Skin of body (tissue), 2 donors: Measurements from ENCODE around the gene MYRIP. TPM values are rescaled to one million over a fixed set of nuclear protein-coding genes. Genes with fewer than 3 reads are reported as not detected.
"Not testable (repeated sequence)": the region's sequence is repeated elsewhere in the genome, so short reads cannot be mapped to it uniquely, and the experiment has no call there.

ENCODE experiments used
- DNase-seq: peaks from one replicate; lab custom pipeline; 2025; lab: John Stamatoyannopoulos, UW
- total RNA-seq: library from RNA; depleted of rRNA; stranded (reverse); fragments of >200 nt; gene quantifications from one replicate; pipeline ENCODE4 v1.2.3, GENCODE V29; 2014

Gene MYRIP
- total RNA-seq, 1 donor from 2014 or later: 0.99 TPM

GRCh38 chr3:39806820-39807219, 2.6 kb upstream of the MYRIP start:
- no peak for DNase-seq

- DNase-seq: no peak
Observed at GRCh38 chr3:39808467-39809180, 785 bp upstream of the MYRIP start.

- DNase-seq: no peak
Observed at GRCh38 chr3:39809995-39810595, 686 bp downstream of the MYRIP start.

DNA sequence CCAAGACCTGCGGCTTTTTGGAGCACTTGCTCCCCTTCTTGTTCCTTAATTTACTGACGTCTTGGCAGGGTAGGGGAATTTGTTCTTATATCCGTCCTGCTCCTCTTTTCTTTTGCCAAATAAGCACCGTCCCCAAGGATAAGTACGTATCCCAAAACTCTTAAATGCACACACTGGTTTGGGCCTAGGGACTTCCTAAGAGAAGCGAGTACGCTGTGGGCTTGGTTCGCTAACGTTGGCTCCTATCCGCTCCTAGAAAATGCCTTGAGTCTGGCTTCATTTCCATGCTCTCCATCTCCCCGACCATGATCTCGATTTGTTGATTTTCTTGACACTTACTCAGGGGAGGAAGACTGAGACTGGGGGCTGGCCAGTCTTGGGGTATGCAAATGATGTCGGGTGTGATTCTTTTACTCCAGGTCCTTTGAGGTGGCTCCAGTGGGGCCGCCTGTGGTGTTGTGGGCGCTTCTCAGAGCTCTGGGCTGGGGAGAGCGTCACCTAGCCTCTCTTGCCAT, 1.3 kb downstream of the MYRIP start:
- DNase-seq: no peak

- DNase-seq: no peak
Observed at GRCh38 chr3:39811561-39811960, 2.2 kb downstream of the MYRIP start.

DNA sequence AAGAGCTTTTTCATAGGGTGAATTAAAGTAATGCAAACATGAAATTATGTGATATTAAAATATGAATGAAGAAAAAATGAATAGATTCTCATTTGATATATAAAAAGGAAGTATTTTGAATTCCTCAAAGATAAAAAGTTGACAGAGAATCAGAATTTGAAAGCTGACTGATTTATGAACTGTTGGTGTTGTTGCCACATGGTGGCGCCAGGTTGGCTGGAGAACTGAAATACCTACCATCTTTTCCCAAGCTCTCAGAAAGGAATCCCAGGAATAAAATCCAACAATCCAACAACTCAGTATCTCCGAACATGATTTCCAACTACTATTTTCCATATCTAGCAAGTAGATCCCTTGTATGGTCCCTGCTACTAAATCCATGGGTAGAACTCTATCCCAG, 3.1 kb downstream of the MYRIP start:
- DNase-seq: no peak

- no peak for DNase-seq
Observed at GRCh38 chr3:39814007-39814406, 4.6 kb downstream of the MYRIP start.

DNA sequence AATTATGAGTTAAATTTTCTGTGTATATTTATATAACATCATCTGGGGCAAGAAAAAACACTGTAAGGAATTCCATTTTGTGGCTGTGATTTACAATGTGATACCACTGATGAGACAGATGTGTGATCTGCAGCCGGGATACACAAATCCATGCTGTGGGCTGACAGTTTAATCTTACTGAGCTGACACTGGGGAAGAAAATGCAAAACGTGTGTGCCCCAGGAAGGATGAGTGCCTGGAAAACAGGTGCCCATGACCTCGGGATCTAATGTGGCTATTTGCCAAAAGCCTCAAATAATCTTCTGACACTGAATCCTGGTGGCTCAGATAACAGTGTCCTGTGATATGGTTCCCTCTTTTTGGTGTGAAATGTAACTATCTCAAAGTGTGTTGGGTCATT, 10.5 kb downstream of the MYRIP start:
- no peak for DNase-seq

DNA sequence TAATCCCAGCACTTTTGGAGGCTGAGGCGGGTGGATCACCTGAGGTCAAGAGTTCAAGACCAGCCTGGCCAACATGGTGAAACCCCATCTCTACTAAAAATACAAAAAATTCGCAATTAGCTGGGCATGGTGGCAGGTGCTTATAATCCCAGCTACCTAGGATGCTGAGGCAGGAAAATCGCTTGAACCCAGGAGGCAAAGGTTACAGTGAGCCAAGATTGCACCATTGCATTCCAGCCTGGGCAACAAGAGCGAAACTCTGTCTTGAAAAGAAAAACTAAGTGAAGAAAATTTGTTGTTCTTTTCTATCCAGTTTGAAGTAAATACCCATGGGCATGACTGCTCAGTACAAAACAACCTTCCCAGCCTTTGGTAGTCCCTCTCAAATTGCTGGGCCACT, 24.4 kb downstream of the MYRIP start:
- not testable (repeated sequence) for DNase-seq

DNA sequence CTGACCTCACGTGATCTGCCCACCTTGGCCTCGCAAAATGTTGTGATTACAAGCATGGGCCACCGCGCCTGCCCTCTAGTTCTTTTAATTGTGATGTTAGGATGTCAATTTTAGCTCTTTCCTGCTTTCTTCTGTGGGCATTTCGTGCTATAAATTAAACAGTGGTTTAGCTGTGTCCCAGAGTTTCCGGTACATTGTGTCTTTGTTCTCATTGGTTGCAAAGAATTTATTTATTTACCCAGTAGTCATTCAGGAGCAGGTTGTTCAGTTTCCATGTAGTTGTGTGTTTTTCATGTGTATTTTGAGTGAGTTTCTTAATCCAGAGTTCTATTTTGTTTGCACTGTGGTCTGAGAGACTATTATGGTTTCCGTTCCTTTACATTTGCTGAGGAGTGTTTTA, 30.1 kb downstream of the MYRIP start:
- DNase-seq: no peak

DNA sequence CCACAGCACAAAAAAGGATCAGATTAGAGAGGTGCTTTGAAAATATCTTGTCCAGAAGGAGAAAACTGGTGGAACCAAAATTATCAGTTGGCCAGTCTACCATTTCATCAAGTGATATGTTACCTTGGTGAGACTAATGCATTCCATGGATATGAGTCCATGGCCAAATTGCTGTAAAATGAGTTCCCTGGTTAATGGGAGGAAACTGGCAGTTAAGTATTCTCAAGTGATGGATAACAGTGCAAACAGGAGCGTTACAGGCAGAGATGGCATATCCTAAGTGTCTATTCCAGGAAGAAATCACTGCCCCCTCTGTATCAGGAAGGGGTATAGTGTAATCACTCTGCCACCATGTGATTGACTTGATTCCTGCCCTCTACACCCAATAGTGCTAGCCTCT, 34.0 kb downstream of the MYRIP start:
- DNase-seq: no peak

- no peak for DNase-seq
Observed at GRCh38 chr3:39848365-39848764, 39.0 kb downstream of the MYRIP start.

DNA sequence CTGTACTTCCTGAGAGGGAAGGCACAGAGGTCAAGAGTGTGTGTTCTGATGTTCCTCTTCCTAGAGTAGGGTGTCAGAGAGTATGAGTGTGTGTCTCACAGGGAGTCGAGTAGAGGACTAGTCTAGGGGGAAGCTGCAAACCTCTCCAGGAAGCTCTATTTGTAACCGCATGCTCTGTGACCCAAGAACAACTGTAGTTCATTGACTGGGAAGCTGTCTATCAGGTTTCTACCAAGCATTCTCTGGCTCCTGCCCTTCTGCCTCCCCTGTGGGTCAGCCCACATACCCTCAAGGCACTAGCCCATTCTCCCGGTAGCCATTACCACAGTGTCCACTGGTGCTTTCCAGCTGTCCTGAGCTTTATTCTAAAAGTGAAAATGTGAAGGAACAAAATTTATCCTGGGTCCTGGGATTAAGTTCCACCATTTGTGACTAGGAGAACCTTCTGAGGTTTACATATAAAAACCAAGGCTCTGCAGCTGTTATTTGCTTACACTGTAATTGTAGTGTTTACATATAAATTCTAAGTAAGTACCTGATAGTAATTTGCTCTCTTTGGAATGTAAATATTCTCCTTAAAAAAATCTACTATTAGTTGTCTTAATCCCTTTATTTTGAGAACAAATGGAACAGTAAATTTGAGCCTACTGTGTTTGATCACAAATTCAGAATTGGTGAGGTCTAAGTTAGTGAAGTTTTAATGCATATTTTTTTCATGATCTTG, 40.7 kb downstream of the MYRIP start:
- DNase-seq: no peak

- no peak for DNase-seq
Observed at GRCh38 chr3:39850716-39851032, 41.3 kb downstream of the MYRIP start.

- DNase-seq: no peak
Observed at GRCh38 chr3:39855517-39855916, 46.1 kb downstream of the MYRIP start.

- no peak for DNase-seq
Observed at GRCh38 chr3:39869890-39870289, 60.5 kb downstream of the MYRIP start.

DNA sequence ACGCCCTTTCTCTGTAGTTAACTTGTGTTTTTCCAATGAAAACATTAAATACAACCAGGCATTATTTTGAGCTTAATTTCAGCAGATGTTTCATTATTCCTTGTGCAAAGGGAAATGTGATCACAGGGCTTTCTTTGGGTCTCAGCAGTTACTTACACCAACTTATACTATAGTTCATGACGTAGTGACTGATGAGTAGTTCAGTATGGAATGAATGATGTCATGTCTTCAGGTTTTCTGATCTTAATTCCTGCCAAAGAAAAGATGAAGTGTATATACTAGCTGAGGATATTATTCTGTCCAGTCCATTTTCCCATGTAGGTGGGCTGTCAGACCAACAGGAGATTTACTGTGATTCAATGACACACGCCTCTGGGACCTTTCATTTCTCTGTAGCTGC, 61.3 kb downstream of the MYRIP start:
- DNase-seq: no peak

- no peak for DNase-seq
Observed at GRCh38 chr3:39879581-39879980, 70.2 kb downstream of the MYRIP start.

DNA sequence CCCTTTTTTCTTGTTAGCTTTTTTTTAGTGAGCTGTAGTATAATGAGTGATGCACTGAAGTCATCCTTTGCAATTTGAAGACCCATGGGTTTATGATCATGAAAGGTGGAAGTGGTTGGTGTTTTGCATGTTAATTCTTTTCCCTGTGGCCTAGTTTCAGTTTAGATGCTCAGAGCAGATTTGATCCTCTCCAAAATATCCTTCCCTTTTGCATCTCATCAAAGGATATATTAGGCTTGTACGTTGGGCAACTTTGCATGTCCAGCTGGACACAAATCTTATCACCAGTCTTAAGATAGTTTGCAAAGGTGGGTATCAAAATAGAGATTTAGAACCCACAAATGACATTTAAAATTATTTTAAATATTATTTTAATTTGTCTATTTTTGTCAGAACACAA, 72.7 kb downstream of the MYRIP start:
- no peak for DNase-seq

DNA sequence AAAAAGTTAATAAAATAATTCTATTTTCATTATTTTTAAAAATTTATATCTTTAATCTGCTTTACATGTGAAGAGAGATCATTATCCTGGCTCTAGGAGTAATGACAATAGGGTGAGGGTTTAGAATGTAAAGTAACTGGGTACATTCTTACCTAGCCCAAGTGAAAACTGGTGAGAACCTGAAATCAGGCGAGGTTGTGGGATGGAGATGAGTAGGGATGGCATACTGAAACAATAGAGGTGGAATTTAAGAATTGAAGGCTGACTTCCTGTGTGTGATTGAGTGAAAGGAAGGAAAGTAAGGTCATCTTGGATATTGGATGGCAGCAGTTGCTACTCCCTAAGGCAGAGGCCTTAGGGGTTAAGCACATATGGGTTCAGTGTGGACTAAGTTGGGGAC, 82.7 kb downstream of the MYRIP start:
- no peak for DNase-seq

- no peak for DNase-seq
Observed at GRCh38 chr3:39896184-39896583, 86.8 kb downstream of the MYRIP start.

GRCh38 chr3:39900462-39901002, 91.1 kb downstream of the MYRIP start:
- DNase-seq: no peak
